ENCODE results near the gene ARMC7. TPM values are rescaled to one million over a fixed set of nuclear protein-coding genes. Genes with fewer than 3 reads are reported as not detected.
A peak's percentile ranks its signal among the peaks of the same experiment; 100 is the strongest.

ARMC7 gene
- 11.6 and 13.0 TPM in 2 replicates for total RNA-seq

DNA sequence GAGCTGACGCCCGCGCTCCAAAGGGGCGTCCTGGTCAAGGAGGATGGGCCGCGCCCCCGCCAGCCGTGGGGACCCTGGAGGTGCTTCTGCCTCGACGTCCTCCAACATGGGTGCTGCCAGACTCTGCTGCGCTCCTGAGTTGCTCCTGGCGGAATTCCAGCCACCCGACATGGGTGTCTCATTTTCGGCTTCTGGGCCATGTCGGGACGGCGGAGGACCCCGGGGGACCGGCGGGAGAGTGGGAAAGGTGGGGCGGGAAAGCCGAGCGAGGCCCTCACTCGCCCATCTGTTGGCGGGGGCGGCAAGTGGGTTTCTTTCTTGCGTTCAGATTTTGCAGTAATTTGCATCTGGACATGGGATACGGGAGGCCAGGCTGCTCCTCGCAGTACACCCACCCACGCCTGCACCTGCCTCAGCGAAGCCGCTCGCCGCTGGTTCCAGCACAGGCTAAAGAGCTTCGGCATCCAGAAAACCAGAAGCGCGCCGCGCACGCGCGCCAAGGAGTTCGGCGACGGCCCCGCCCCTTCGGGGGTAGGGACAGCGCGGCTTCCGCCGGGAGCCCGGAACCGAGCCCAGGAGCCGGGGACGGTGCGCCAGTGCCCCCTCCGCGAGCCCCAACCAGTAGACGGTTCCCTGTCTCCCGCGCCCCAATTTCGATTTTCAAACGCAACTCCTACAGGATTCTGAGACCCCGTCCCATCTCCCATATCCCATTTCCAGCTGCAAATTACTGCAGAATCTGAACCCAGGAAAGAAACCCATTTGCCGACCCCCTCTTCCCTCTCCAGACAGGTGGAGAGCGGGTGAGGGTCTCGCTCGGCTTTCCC lies at the start of gene ARMC7:
Gene ARMC7 (plus strand): TSS at position 563 of the 827 bp plus-strand sequence. CDS start 320 bp downstream, outside the sequence.
- H3K36me3 Mint-ChIP-seq (ENCODE audit: low read depth): peaks cover 12% of the 10 kb centered on the region
- peak; percentile 93 for DNase-seq (ENCODE audit: low spot score)

DNA sequence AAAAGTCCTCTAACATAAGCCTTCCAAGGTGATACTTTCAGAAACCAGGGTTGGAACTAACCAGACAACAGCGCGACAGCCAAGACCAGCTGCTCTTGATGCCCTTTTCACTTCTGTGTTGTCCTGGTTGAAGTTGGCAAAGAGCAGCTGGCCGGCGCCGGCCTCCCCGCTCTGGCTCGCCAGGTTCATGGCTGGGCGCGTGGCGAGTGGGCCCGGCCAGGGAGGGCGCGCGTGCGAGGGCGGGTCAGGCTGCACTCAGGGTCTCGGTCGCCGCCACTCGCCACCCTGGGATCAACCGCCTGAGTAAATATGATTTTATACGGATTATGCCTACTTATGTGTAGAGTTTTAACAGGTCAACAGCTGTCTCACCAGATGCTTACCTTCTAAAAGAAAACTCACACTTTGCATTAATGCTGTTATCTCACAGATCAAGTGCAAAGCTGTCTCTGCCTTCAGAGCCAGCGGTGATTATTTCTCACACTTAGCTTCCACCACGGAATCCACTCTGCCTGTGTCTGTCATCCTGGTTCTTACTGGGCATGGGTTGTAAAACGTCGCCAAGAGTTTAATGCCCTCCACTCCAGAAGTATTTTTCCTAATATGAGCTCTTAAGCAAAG lies 49.2 kb upstream of the ARMC7 start:
- Mint-ChIP-seq H3K4me1 (ENCODE audit: low read depth) (peaks cover 23% of the 10 kb centered on the region), H3K36me3 (ENCODE audit: low read depth) (peaks cover 40% of the 10 kb centered on the region), H3K4me3 (no peak overlapping the region), H3K9me3 (no peaks in the 10 kb centered on the region), H3K27me3 (ENCODE audit: insufficient read depth) (no peaks in the 10 kb centered on the region), H3K27ac (no peak overlapping the region)
- DNase-seq (ENCODE audit: low spot score): no peak
- intact Hi-C loops (cut with micrococcal nuclease): no loop called here

More for the DNA sequence above, at the start of gene ARMC7:
- H3K4me3 Mint-ChIP-seq: peak within 1 kb of the TSS; percentile 93
- intact Hi-C loops (cut with micrococcal nuclease): loop anchor here (1.0 to 5.0 kb wide), 9 partner anchors 22 to 153 kb away; partner anchors contain the start of genes ATP5PD, CDR2L, GGA3 and JPT1
- no peaks in the 10 kb centered on the region for H3K9me3 Mint-ChIP-seq
- no peaks in the 10 kb centered on the region for H3K27me3 Mint-ChIP-seq (ENCODE audit: insufficient read depth)
- peak within 1 kb of the TSS; percentile 84 for H3K27ac Mint-ChIP-seq
- peaks cover 36% of the 10 kb centered on the region for H3K4me1 Mint-ChIP-seq (ENCODE audit: low read depth)

DNA sequence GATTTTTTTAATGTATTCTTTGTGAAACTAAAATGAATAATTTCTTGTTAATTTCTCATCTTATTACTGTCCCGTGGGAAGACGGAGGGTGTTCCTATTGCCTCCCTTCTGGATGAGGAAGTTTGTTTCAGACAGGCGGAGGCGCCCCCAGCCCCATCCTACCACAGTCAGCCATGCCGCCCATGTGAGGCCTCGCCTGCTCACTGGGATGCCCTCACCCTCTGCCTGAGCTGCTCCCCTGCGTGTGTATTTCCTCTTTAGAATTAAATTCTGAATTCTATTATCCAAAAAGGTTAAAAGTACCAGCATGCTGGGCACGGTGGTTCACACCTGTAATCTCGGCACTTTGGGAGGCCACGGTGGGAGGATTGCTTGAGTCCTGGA lies 48.7 kb upstream of the ARMC7 start:
- Mint-ChIP-seq H3K9me3 (no peaks in the 10 kb centered on the region), H3K27me3 (ENCODE audit: insufficient read depth) (no peaks in the 10 kb centered on the region), H3K27ac (no peak overlapping the region), H3K4me1 (ENCODE audit: low read depth) (peaks cover 28% of the 10 kb centered on the region), H3K4me3 (no peak overlapping the region), H3K36me3 (ENCODE audit: low read depth) (peaks cover 38% of the 10 kb centered on the region)
- intact Hi-C loops (cut with micrococcal nuclease): no loop called here
- no peak for DNase-seq (ENCODE audit: low spot score)

DNA sequence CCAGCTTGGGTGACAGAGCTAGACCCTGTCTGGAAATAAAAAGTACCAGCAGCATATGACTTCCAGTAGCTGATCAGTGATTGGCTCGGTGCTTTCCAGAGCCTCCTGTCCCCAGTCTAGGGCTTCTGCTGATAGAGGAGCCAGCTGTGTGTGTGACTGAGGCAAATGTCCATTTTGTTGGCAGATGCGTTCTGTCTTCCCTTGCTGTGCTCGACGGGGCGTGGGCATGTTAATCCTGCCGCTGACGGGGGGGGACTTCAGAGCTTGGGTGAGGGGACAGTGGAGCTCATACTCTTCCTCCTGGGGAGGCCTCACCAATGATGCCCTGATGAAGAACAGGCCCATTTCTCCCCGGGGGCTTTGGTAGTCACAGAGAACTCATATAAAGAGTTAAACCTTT lies 48.2 kb upstream of the ARMC7 start:
- no peaks in the 10 kb centered on the region for H3K9me3 Mint-ChIP-seq
- no peak overlapping the region for H3K4me3 Mint-ChIP-seq
- intact Hi-C loops (cut with micrococcal nuclease): no loop called here

DNA sequence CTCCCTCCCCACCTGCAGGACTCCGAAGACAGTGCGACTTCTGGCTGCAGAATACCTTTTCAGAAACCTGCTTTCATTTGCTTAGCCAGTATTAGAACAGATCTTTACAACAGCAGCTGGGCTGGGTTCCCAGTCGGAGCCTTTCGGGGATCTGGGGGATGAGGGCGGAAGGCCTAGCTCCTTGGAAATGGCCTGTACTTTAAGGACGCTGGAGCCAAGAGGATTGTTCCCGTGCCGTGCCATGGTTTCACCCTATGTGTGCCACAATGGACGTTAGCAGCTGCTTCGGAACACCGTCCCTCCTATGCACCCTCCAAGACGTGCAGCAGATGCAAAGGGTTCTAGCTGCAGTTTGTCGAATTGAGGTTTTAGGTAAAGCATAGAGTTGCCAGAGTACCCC lies 46.6 kb upstream of the ARMC7 start:
- intact Hi-C loops (cut with micrococcal nuclease): no loop called here
- no peaks in the 10 kb centered on the region for H3K27me3 Mint-ChIP-seq (ENCODE audit: insufficient read depth)
- peaks cover 35% of the 10 kb centered on the region for H3K36me3 Mint-ChIP-seq (ENCODE audit: low read depth)
- no peak for DNase-seq (ENCODE audit: low spot score)
- peaks cover 43% of the 10 kb centered on the region for H3K4me1 Mint-ChIP-seq (ENCODE audit: low read depth)
- no peak overlapping the region for H3K4me3 Mint-ChIP-seq
- no peak overlapping the region for H3K27ac Mint-ChIP-seq
- H3K9me3 Mint-ChIP-seq: no peaks in the 10 kb centered on the region

More for the DNA sequence above, 48.2 kb upstream of the ARMC7 start:
- peaks cover 37% of the 10 kb centered on the region for H3K36me3 Mint-ChIP-seq (ENCODE audit: low read depth)
- peaks cover 34% of the 10 kb centered on the region for H3K4me1 Mint-ChIP-seq (ENCODE audit: low read depth)
- DNase-seq (ENCODE audit: low spot score): no peak
- no peak overlapping the region for H3K27ac Mint-ChIP-seq
- no peaks in the 10 kb centered on the region for H3K27me3 Mint-ChIP-seq (ENCODE audit: insufficient read depth)

DNA sequence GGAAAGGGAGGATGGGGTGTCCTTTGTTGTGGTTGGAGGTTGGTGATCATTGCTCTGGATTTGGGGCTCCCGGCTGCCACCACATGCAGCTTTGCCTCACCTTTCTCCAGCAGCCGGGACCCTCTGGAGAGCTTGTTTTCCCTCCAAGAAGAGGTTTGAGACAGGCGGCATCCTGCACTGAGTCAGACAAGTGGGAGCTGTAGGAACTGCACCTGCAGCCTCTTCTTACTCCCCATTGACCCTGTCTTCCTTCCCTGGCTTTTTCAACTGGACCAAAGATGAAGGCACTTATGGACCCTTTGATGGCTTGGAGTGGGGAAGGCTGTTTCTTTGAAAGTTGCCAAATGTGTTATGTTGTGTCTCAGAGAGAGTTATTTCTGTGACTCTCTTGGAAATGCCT lies 46.1 kb upstream of the ARMC7 start:
- intact Hi-C loops (cut with micrococcal nuclease): loop anchor here (2.0 kb wide), 1 partner anchor 17 kb away; the partner anchor contains the start of genes ATP5PD and KCTD2
- DNase-seq (ENCODE audit: low spot score): no peak
- no peaks in the 10 kb centered on the region for H3K27me3 Mint-ChIP-seq (ENCODE audit: insufficient read depth)
- H3K27ac Mint-ChIP-seq: no peak overlapping the region
- H3K4me3 Mint-ChIP-seq: no peak overlapping the region
- peaks cover 43% of the 10 kb centered on the region for H3K4me1 Mint-ChIP-seq (ENCODE audit: low read depth)
- H3K36me3 Mint-ChIP-seq (ENCODE audit: low read depth): peaks cover 35% of the 10 kb centered on the region
- no peaks in the 10 kb centered on the region for H3K9me3 Mint-ChIP-seq

DNA sequence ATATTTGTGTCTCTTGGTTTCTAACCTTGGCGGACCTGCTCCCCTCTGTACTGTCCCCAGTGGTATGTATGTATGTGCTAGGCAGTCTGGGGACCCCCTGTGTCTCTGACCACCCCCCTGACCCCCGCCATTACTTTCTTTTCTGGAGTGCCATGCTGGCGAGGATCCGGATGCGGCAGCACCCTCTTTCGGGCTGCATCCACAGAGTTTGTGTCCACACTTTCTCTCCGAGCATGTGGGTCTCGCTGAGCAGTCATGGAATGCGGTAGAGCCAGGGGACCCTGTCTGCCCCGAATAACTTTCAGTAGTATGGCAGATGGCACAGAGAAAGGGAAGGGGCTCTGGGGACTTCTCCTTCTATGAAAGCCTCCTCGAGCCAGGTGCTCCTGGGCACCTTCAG lies 45.7 kb upstream of the ARMC7 start:
- H3K36me3 Mint-ChIP-seq (ENCODE audit: low read depth): peaks cover 35% of the 10 kb centered on the region
- peak overlapping the region; percentile 58 for H3K27ac Mint-ChIP-seq
- no peaks in the 10 kb centered on the region for H3K9me3 Mint-ChIP-seq
- H3K4me3 Mint-ChIP-seq: no peak overlapping the region
- no peak for DNase-seq (ENCODE audit: low spot score)
- intact Hi-C loops (cut with micrococcal nuclease): loop anchor here (2.0 kb wide), 1 partner anchor 17 kb away; the partner anchor contains the start of genes ATP5PD and KCTD2
- peaks cover 43% of the 10 kb centered on the region for H3K4me1 Mint-ChIP-seq (ENCODE audit: low read depth)
- no peaks in the 10 kb centered on the region for H3K27me3 Mint-ChIP-seq (ENCODE audit: insufficient read depth)

DNA sequence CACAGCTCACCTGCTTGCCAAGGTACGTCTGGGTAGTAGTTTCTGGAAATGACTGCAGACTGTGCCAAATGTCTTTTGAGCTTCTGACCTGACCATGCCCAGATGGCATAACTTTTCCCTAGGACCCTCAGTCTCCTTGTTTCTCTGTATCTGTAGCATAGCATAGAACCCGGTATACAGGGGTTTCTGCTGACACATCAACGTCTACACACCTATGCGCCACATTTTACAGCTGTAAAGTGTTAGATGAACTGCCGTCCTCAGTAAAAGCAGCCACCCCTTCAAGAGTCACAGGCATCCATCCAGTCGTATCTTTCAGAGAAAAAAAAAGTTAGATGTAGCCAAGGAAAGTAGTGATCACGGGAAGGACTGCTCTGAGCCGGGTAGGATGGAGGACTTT lies 45.3 kb upstream of the ARMC7 start:
- Mint-ChIP-seq H3K4me3 (no peak overlapping the region), H3K9me3 (no peaks in the 10 kb centered on the region), H3K4me1 (ENCODE audit: low read depth) (peaks cover 41% of the 10 kb centered on the region), H3K36me3 (ENCODE audit: low read depth) (peaks cover 35% of the 10 kb centered on the region), H3K27ac (no peak overlapping the region), H3K27me3 (ENCODE audit: insufficient read depth) (no peaks in the 10 kb centered on the region)
- no peak for DNase-seq (ENCODE audit: low spot score)
- intact Hi-C loops (cut with micrococcal nuclease): loop anchor here (2.0 kb wide), 1 partner anchor 18 kb away; the partner anchor contains the start of genes ATP5PD and KCTD2

DNA sequence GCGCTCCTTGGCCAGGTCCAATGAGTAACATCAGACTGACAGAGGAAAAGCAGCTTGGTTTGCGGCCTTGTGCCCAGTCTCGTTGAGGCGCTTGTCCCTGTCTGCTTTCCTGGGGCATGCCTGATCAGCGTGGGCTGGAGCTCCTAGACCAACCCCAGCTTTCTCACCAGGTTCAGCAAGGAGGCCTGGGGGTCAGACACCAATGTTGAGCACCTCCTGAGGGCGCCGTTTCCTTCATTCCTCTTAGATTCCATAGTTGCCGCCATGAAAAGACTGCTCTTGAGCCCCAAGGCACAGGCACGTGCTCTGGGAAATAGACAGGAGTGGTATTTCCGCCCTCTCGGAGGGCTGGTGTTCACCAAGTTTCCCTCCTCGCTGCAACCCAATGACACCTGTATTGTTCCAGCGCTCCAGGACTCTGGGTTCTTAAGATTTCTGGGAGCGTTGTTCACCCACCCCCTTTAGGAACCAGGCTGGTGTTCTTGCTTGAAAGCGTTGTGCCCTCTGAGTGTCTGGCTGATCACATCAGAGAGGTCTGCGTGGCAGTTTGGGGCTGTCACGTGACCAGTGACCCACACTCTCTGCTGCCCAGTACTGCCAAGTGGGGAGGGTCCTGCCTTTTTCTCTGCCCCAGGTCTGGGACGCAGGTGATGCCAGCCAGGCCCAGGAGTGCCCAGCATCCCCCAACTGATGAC lies 44.8 kb upstream of the ARMC7 start:
- DNase-seq (ENCODE audit: low spot score): no peak
- H3K4me3 Mint-ChIP-seq: peak overlapping the region; percentile 11
- peaks cover 35% of the 10 kb centered on the region for H3K4me1 Mint-ChIP-seq (ENCODE audit: low read depth)
- H3K9me3 Mint-ChIP-seq: no peaks in the 10 kb centered on the region
- intact Hi-C loops (cut with micrococcal nuclease): loop anchor here (1.0 to 5.0 kb wide), 3 partner anchors 18 to 42 kb away; partner anchors contain the start of genes ARMC7, ATP5PD and KCTD2
- H3K36me3 Mint-ChIP-seq (ENCODE audit: low read depth): peaks cover 32% of the 10 kb centered on the region
- H3K27me3 Mint-ChIP-seq (ENCODE audit: insufficient read depth): no peaks in the 10 kb centered on the region
- H3K27ac Mint-ChIP-seq: peak overlapping the region; percentile 85

DNA sequence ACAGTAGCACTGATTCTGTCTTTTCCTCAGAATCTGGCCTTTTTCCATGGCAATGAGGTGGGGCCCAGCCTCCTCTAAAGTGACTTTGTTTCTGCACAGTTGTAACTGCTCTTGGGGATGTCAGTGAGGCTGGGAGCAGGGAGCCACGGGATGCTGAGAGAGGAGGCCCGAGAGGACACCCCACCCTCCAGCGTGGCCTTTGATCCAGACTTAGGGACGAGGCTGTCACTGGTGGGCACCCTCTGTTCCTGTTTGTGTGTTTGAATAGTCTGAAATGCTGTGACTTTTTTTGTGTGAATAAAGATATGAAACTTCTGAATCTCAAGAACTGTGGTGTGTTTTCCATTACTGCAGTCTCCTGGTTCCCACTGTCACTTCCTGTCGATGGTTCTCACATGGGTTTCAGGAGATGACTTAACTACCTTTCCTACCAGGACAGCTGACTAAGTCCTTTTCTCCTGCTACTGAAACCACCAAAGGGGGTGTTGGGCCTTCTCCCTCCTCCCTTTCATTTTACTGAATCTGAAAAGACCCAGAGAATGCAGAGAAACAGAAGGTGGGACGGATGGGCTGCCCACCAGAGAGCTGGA lies 44.1 kb upstream of the ARMC7 start:
- Mint-ChIP-seq H3K9me3 (no peaks in the 10 kb centered on the region), H3K27ac (peak overlapping the region; percentile 85), H3K4me1 (ENCODE audit: low read depth) (peaks cover 34% of the 10 kb centered on the region), H3K27me3 (ENCODE audit: insufficient read depth) (no peaks in the 10 kb centered on the region), H3K4me3 (peak overlapping the region; percentile 27), H3K36me3 (ENCODE audit: low read depth) (peaks cover 30% of the 10 kb centered on the region)
- intact Hi-C loops (cut with micrococcal nuclease): loop anchor here (1.0 to 5.0 kb wide), 3 partner anchors 19 to 42 kb away; partner anchors contain the start of genes ARMC7, ATP5PD and KCTD2
- no peak for DNase-seq (ENCODE audit: low spot score)

DNA sequence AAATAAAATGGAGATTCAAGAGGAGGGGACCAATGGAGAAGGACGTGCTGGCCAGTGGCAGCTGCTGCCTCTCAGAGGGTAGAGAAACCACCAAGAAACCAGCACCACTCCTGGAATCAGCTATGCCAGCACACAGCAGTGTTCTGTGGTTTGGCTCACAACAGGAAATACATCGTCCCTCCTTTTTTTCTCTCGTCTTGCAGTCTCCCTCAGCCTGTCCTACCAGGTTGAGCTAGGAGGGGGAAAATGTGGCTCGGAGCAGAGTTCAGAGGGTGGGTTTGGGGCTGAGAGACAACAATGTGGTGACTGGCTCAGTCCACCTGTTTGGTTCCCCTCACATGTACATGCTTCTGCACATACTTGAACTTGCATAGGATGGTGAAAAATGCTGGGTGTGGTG lies 41.9 kb upstream of the ARMC7 start:
- Mint-ChIP-seq H3K27me3 (ENCODE audit: insufficient read depth) (no peaks in the 10 kb centered on the region), H3K27ac (peak overlapping the region; percentile 87), H3K36me3 (ENCODE audit: low read depth) (peaks cover 18% of the 10 kb centered on the region), H3K4me3 (no peak overlapping the region), H3K4me1 (ENCODE audit: low read depth) (peaks cover 26% of the 10 kb centered on the region), H3K9me3 (no peaks in the 10 kb centered on the region)
- intact Hi-C loops (cut with micrococcal nuclease): loop anchor here (5.0 kb wide), 1 partner anchor 39 kb away; the partner anchor contains the start of gene ARMC7
- peak; percentile 26 for DNase-seq (ENCODE audit: low spot score)

DNA sequence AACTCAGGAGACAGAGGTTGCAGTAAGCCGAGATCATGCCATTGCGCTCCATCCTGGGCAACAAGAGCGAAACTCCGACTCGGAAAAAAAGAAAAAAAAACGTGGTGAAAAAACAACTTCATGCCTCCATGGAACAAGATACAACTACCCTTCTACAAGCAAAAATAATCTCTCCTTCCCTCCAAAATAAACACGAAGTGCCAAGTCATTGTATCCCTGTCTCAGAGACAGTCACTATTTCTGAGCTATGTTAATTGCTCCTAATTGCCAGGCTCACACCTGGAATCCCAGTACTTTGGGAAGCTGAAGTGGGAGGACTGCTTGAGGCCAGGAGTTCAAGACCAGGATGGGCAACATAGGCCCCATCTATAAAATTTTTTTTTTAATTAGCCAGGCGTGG lies 41.0 kb upstream of the ARMC7 start:
- intact Hi-C loops (cut with micrococcal nuclease): loop anchor here (5.0 kb wide), 1 partner anchor 39 kb away; the partner anchor contains the start of gene ARMC7
- Mint-ChIP-seq H3K27me3 (ENCODE audit: insufficient read depth) (no peaks in the 10 kb centered on the region), H3K4me1 (ENCODE audit: low read depth) (peaks cover 26% of the 10 kb centered on the region), H3K9me3 (no peaks in the 10 kb centered on the region), H3K36me3 (ENCODE audit: low read depth) (peaks cover 11% of the 10 kb centered on the region), H3K4me3 (no peak overlapping the region), H3K27ac (peak overlapping the region; percentile 13)
- no peak for DNase-seq (ENCODE audit: low spot score)

Measured in activated T-helper 1 cell treated with anti-CD3 and anti-CD28 coated beads, Interleukin-12 subunit alpha, Interleukin-12 subunit beta, Interleukin-2, Interleukin-4 antibody, amounts not matched to agents 30 ng/mL and 10 ng/mL and 1 ng/mL, durations not matched to agents 14 hours and 24 hours and 36 hours (primary cell).